NCI-H2171 treated with DMSO at 0.1 percent for 48 hours (cell line): ENCODE results near the gene ERP29.
"Not testable (repeated sequence)": the region's sequence is repeated elsewhere in the genome, so short reads cannot be mapped to it uniquely, and the experiment has no call there.

Experiments
- DNase-seq: peaks from one replicate; lab custom pipeline; 2025; lab: John Stamatoyannopoulos, UW

The ERP29 gene

GRCh38 chr12:112035219-112035785 lies 22.1 kb downstream of the ERP29 start:
- DNase-seq, result no peak

- not testable (repeated sequence) for DNase-seq
Observed at GRCh38 chr12:112036614-112037013, 23.4 kb downstream of the ERP29 start.

GRCh38 chr12:112046003-112046402 lies 32.8 kb downstream of the ERP29 start:
- DNase-seq, result no peak

GRCh38 chr12:112049351-112049750 lies 36.1 kb downstream of the ERP29 start:
- DNase-seq, result no peak

- DNase-seq, result no peak
Observed at GRCh38 chr12:112061137-112061536, 47.9 kb downstream of the ERP29 start.

GRCh38 chr12:112063273-112063672 lies 50.0 kb downstream of the ERP29 start:
- DNase-seq, result no peak

- DNase-seq, result no peak
Observed at GRCh38 chr12:112066566-112066965, 53.3 kb downstream of the ERP29 start.
